HT1080 (cell line): ENCODE measurements around the gene XPNPEP2. TPM values are rescaled to one million over a fixed set of nuclear protein-coding genes. Genes with fewer than 3 reads are reported as not detected.
A peak's percentile ranks its signal among the peaks of the same experiment; 100 is the strongest.

Experiments
- DNase-seq: peaks from one replicate; pipeline ENCODE4 v3.0.0-alpha.2; 2015; ENCODE audit warnings: low read depth
- polyA plus RNA-seq, 2 experiments: library from polyadenylated mRNA; depleted of rRNA; stranded (reverse); fragments of >200 nt; gene quantifications; 2 replicates each; pipeline ENCODE4 v1.2.3, GENCODE V29; 2015
- total RNA-seq: library from RNA; depleted of rRNA; stranded (reverse); fragments of >200 nt; shearing (Covaris generic); gene quantifications from 2 replicates; pipeline ENCODE4 v1.2.3, GENCODE V29; 2014; rRNA removed

XPNPEP2 gene, protein sequence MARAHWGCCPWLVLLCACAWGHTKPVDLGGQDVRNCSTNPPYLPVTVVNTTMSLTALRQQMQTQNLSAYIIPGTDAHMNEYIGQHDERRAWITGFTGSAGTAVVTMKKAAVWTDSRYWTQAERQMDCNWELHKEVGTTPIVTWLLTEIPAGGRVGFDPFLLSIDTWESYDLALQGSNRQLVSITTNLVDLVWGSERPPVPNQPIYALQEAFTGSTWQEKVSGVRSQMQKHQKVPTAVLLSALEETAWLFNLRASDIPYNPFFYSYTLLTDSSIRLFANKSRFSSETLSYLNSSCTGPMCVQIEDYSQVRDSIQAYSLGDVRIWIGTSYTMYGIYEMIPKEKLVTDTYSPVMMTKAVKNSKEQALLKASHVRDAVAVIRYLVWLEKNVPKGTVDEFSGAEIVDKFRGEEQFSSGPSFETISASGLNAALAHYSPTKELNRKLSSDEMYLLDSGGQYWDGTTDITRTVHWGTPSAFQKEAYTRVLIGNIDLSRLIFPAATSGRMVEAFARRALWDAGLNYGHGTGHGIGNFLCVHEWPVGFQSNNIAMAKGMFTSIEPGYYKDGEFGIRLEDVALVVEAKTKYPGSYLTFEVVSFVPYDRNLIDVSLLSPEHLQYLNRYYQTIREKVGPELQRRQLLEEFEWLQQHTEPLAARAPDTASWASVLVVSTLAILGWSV
- not detected in 2 replicates for total RNA-seq
- not detected in 2 replicates for polyA plus RNA-seq (2015; cell fraction: cytosol; rRNA removed)
- polyA plus RNA-seq (2015; cell fraction: nucleus; rRNA removed): not detected in 2 replicates

- DNase-seq: no peak
These were observed at the start of gene XPNPEP2 for GRCh38 chrX:129738466-129739308. XPNPEP2 (plus strand) TSS chrX:129738979; CDS start chrX:129739214, 235 bp downstream.

- no peak for DNase-seq
These were observed 49.0 kb upstream of the XPNPEP2 start for GRCh38 chrX:129689796-129690195.

- DNase-seq: no peak
These were observed 48.3 kb upstream of the XPNPEP2 start for GRCh38 chrX:129690435-129690834.

DNA sequence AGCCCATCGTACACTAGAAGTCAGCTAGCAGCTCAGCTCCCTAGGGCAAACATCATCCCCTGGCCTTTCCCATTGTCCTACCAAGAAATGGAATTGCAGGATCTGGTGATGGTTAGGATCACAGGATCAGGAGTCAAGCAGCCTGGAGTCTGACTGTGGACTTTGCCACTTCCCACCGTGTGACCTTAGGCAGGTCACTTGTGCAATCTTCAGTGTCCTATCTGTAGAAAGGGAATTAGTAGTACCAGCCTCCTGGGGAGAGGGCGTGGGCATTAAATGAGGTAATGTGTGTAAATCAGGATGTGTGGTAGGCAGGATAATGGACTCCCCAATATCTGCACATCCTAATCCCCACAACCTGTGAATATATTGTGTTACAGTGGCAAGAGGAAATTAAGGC lies 45.4 kb upstream of the XPNPEP2 start:
- DNase-seq: no peak

- DNase-seq: no peak
These were observed 44.0 kb upstream of the XPNPEP2 start for GRCh38 chrX:129694805-129695204.

DNA sequence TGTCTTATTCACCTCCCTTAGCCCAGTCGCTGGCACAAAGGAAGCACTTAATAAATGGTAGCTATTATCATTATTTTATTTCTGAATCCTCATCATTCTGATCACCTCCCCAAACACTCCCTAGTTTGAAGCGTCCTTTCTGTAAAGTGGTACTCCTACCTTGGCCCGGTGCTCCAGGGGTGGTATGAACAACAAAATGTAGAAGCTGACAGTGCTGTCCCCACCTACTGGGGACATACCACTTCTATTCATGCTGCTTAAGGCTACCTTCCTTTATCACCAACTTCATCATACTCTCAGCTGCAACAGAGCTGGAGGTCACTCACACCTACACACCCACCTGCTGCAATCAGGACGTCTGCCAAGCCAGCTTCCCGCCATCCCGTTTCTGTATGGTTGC lies 43.2 kb upstream of the XPNPEP2 start:
- no peak for DNase-seq

DNA sequence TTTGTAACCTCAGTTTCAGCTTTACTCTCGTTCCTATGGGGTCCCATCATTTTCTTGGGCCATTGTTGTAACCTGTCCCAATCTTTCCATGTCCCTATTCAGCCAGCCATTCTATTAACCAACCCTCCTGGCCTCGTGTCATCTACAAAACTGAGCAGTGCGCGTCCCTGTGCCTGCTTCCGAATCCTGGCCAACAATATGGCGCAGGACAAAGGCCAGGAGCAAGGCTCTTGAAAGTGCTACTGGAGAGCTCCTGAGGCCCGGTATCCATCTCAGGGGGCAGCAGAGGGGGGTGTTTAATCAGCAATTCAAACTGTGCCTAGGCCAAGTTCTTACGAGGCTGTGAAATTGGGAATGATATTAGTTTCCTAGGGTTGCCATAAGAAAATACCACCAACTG lies 42.8 kb upstream of the XPNPEP2 start:
- no peak for DNase-seq

- DNase-seq: no peak
These were observed 42.2 kb upstream of the XPNPEP2 start for GRCh38 chrX:129696463-129697155.

DNA sequence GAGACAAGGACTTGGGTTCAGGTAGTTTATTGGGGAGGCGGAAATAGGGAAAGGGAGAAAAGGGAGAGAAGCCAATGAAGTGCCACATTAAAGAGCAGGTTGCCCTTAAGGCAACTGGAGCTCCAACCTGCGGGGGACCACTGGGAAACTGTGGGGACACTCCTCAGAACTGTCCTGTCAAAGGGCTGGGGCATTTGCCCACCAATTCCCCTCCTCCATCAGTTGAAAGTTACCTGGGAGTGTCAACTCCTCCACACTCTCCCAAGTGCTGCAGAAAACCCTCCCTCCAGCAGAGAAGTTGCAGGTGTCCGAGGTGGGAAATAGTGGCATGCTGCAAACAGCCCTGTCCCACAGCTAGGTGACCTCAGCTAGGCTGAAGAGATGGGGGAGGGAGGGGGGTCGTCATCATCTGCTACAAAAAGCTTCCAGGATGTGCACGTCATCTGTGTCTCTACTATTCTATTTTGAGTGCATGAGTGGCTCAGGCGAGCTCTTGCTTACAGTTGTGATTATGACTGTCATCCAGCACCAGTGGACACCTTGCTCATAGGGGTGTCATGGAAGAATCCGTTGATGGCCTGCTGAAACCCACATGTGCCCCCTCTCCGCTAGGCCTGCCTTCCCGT lies 41.5 kb upstream of the XPNPEP2 start:
- DNase-seq: peak; percentile 1

- no peak for DNase-seq
These were observed 40.6 kb upstream of the XPNPEP2 start for GRCh38 chrX:129698150-129698549.

GRCh38 chrX:129700536-129700935 lies 38.2 kb upstream of the XPNPEP2 start:
- DNase-seq: no peak

- DNase-seq: no peak
These were observed 37.1 kb upstream of the XPNPEP2 start for GRCh38 chrX:129701624-129702069.

GRCh38 chrX:129704491-129704890 lies 34.3 kb upstream of the XPNPEP2 start:
- DNase-seq: no peak

DNA sequence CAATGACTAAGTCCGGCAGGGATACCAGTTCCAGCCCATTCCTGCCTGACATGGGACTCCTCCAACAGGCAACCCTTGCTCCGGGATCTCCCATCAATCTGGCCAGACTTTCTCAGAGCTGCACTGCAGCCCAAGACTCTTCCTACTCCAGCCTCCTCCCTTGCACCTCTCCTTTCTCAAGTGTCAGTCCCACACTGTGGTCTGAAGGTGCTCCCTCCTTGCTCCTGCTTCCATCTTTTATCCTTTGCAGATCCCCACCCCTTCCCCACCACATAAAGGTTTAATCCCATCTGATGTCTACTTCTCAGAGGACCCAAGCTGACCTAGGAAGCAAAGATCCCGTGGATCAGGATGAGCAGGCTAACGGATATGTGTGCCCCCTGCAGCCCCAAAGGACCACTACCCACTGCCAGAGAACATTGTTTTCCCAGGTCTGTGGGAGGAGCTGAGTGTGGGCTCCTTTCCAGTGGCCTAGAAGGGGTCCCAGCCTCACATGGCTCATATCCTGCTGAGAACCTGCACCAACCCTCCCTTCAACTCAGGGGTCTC lies 33.3 kb upstream of the XPNPEP2 start:
- DNase-seq: no peak

GRCh38 chrX:129705988-129706387 lies 32.8 kb upstream of the XPNPEP2 start:
- DNase-seq: no peak

GRCh38 chrX:129706400-129707072 lies 32.2 kb upstream of the XPNPEP2 start:
- peak; percentile 16 for DNase-seq

- no peak for DNase-seq
These were observed 24.2 kb upstream of the XPNPEP2 start for GRCh38 chrX:129714581-129714980.

GRCh38 chrX:129716507-129716906 lies 22.3 kb upstream of the XPNPEP2 start:
- no peak for DNase-seq

DNA sequence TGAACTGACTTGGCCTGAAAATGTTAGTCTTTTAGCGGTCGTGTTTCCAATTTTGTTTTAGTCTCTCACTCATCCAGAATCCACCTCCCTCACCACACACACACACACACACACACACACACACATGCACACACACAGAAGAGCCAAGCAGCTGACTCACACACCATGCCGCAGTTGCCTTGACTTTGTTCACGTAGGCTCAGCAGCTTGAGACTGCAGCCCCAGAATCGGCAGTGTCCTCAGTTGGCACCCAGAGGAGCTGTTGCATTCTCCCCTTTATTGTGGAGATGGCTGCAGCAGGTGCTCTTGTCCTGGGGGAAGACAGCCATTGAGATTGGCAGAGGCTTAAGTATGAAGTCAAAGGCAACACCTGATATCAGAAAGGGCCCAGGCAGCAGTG lies 20.9 kb upstream of the XPNPEP2 start:
- DNase-seq: peak; percentile 67

- no peak for DNase-seq
These were observed 20.1 kb upstream of the XPNPEP2 start for GRCh38 chrX:129718676-129719075.
